ENCODE measurements around the gene TBC1D13. TPM values are rescaled to one million over a fixed set of nuclear protein-coding genes. Genes with fewer than 3 reads are reported as not detected.
A peak's percentile ranks its signal among the peaks of the same experiment; 100 is the strongest.

The TBC1D13 gene
- total RNA-seq, 2 experiments from 2014 or later: 25.4 to 28.7 TPM

- Mint-ChIP-seq H3K4me1 (ENCODE audit: low read depth) (peaks cover 8% of the 10 kb centered on the region), H3K27ac (no peak overlapping the region), H3K9me3 (no peaks in the 10 kb centered on the region), H3K27me3 (no peaks in the 10 kb centered on the region), H3K36me3 (ENCODE audit: low read depth) (peaks cover 5% of the 10 kb centered on the region), H3K4me3 (no peak overlapping the region)
- no peak overlapping the region for H3K27ac ChIP-seq (ENCODE audit: low read depth in 1 of 2, low read length in 2 of 2)
- H3K27me3 ChIP-seq (ENCODE audit: control insufficient read depth in 1 of 2, insufficient read depth in 2 of 2, low read length in 2 of 2): no peaks in the 10 kb centered on the region
- intact Hi-C loops (cut with DNase I, micrococcal nuclease): loop anchor here in 1 of 2 experiments (10.0 kb wide), 1 partner anchor 328 kb away; the partner anchor contains the start of gene ODF2
- ATAC-seq (ENCODE audit: poor library complexity) (no peak), DNase-seq (no peak)
- H3K36me3 ChIP-seq (ENCODE audit: insufficient read depth, low read length): no peaks in the 10 kb centered on the region
- H3K4me3 ChIP-seq (ENCODE audit: low read length): no peak overlapping the region
- no peaks in the 10 kb centered on the region for H3K9me3 ChIP-seq (ENCODE audit: control insufficient read depth in 1 of 2, insufficient read depth in 1 of 2, low read length in 2 of 2)
- ChIA-PET CTCF (no interaction called here), POLR2A (interaction anchor here (0.6 to 1.0 kb wide), 2 partner anchors 10 to 100 kb away, joined by 3 read pairs; no protein-coding TSS in a partner anchor)
- no peak for TF ChIP-seq CTCF (IDR thresholded peaks at IDR 0.05)
- H3K4me1 ChIP-seq (ENCODE audit: insufficient read depth, low read length): peaks cover 14% of the 10 kb centered on the region
Measured at GRCh38 chr9:128782669-128783068, 4.4 kb upstream of the TBC1D13 start.

- Mint-ChIP-seq H3K4me1 (ENCODE audit: low read depth) (peaks cover 25% of the 10 kb centered on the region), H3K27me3 (no peaks in the 10 kb centered on the region), H3K36me3 (ENCODE audit: low read depth) (peaks cover 16% of the 10 kb centered on the region), H3K9me3 (no peaks in the 10 kb centered on the region), H3K4me3 (peak overlapping the region; percentile 38), H3K27ac (peak overlapping the region; percentile 65)
- Histone ChIP-seq H3K4me3 (ENCODE audit: low read length) (no peak overlapping the region), H3K27me3 (ENCODE audit: control insufficient read depth in 1 of 2, insufficient read depth in 2 of 2, low read length in 2 of 2) (no peaks in the 10 kb centered on the region), H3K4me1 (ENCODE audit: insufficient read depth, low read length) (peaks cover 23% of the 10 kb centered on the region), H3K36me3 (ENCODE audit: insufficient read depth, low read length) (peaks cover 7% of the 10 kb centered on the region), H3K27ac (ENCODE audit: low read depth in 1 of 2, low read length in 2 of 2) (no peak overlapping the region), H3K9me3 (ENCODE audit: control insufficient read depth in 1 of 2, insufficient read depth in 1 of 2, low read length in 2 of 2) (no peaks in the 10 kb centered on the region)
- ATAC-seq (ENCODE audit: poor library complexity) (no peak), DNase-seq (no peak)
- intact Hi-C loops (cut with DNase I, micrococcal nuclease): loop anchor here in 1 of 2 experiments (5.0 to 10.0 kb wide), 4 partner anchors 42 to 463 kb away; partner anchors contain the start of genes COQ4, ODF2, PKN3 and SPOUT1
- POLR2A ChIA-PET: interaction anchor here (0.6 to 5.7 kb wide), 4 partner anchors 13 to 1980 kb away, joined by 3 to 49 read pairs (median 4); partner anchors contain the start of gene ZER1
- CTCF ChIA-PET: interaction anchor here (1.0 to 1.1 kb wide), 2 partner anchors 33 kb away, joined by 4 to 5 read pairs; partner anchors contain the start of gene ENDOG
- TF ChIP-seq CTCF (IDR thresholded peaks at IDR 0.05): no peak
Measured at GRCh38 chr9:128785427-128785826, 1.6 kb upstream of the TBC1D13 start.

GRCh38 chr9:128787659-128788058, 606 bp downstream of the TBC1D13 start:
- Histone ChIP-seq H3K36me3 (ENCODE audit: insufficient read depth, low read length) (peaks cover 29% of the 10 kb centered on the region), H3K4me3 (ENCODE audit: low read length) (peak overlapping the region; percentile 79), H3K4me1 (ENCODE audit: insufficient read depth, low read length) (peaks cover 23% of the 10 kb centered on the region), H3K27ac (ENCODE audit: low read depth in 1 of 2, low read length in 2 of 2) (peak overlapping the region; percentile 57 to 77), H3K9me3 (ENCODE audit: control insufficient read depth in 1 of 2, insufficient read depth in 1 of 2, low read length in 2 of 2) (no peaks in the 10 kb centered on the region), H3K27me3 (ENCODE audit: control insufficient read depth in 1 of 2, insufficient read depth in 2 of 2, low read length in 2 of 2) (no peaks in the 10 kb centered on the region)
- ChIA-PET POLR2A (interaction anchor here (0.7 to 5.7 kb wide), 5 partner anchors 15 to 98 kb away, joined by 3 to 49 read pairs (median 8); partner anchors contain the start of genes ENDOG, SET, ZDHHC12 and ZER1), CTCF (interaction anchor here (2.3 kb wide), 1 partner anchor 31 kb away, joined by 6 read pairs; the partner anchor contains the start of gene ENDOG)
- H3K27me3 Mint-ChIP-seq: no peaks in the 10 kb centered on the region
- no peak for TF ChIP-seq CTCF (IDR thresholded peaks at IDR 0.05)
- DNase-seq (peak in 2 of 14 experiments; percentile 15 to 35), ATAC-seq (ENCODE audit: poor library complexity) (no peak)
- peak overlapping the region; percentile 96 for H3K4me3 Mint-ChIP-seq
- peak overlapping the region; percentile 99 for H3K27ac Mint-ChIP-seq
- H3K9me3 Mint-ChIP-seq: no peaks in the 10 kb centered on the region
- intact Hi-C loops (cut with DNase I, micrococcal nuclease): loop anchor here (1.0 to 10.0 kb wide), 7 partner anchors 16 to 465 kb away; partner anchors contain the start of genes ZER1 (in 2 of the 2), COQ4 (in 1 of the 2), ENDOG (in 1 of the 2) and LRRC8A (in 1 of the 2)
- H3K4me1 Mint-ChIP-seq (ENCODE audit: low read depth): peaks cover 25% of the 10 kb centered on the region
- H3K36me3 Mint-ChIP-seq (ENCODE audit: low read depth): peaks cover 38% of the 10 kb centered on the region

All from CD4-positive, alpha-beta T cell (primary cell).